Non-pigmented ciliary epithelial cell (primary cell): ENCODE measurements around the gene GFRA4.

Experiments
- DNase-seq: peaks from one replicate; pipeline ENCODE4 v3.0.0-alpha.2; 2010; ENCODE audit warnings: low read depth

The GFRA4 gene, protein sequence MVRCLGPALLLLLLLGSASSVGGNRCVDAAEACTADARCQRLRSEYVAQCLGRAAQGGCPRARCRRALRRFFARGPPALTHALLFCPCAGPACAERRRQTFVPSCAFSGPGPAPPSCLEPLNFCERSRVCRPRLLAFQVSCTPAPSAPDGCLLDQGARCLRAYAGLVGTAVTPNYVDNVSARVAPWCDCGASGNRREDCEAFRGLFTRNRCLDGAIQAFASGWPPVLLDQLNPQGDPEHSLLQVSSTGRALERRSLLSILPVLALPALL

DNA sequence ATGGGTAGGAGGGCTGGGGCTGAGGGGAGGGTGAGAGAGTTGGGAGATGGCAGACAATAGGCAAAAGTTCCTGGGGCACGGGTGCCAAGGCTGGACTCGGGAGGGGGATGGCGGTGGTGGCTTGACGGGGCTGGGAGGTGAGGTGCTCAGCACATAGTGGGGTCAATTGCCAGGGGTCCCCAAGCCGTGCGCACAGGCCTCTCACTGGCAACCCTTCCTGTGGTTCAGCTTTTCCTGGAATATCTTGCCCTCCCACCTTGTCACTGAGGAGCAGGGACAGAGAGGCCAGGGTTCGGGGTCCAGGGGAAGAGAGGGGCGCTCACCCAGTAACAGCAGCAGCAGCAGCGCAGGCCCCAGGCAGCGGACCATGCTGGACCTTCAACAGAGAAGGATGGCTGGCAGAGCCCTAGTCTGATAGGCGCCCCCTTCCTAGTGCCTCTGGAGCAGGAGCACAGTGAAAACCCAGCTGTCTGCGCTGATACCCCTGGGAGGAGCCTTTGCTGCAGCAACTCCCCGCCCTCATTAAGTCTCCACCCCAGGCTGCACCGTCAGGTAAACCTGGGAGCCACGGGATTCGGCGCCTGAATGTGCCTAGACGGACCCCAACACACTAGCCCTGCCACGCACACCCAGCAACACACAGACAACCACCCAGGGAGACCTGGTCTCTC, at the start of gene GFRA4:
GFRA4 (minus strand) TSS at position 369 of the 671 bp plus-strand sequence; CDS start at position 369, 0 bp downstream.
- no peak for DNase-seq

GRCh38 chr20:3712279-3712873, 49.2 kb upstream of the GFRA4 start, which contains the start of gene SIGLEC1:
Gene SIGLEC1, minus strand, starts transcription at chr20:3712600. Its CDS starts 5,472 bp downstream, at chr20:3707128.
- DNase-seq, result no peak

DNA sequence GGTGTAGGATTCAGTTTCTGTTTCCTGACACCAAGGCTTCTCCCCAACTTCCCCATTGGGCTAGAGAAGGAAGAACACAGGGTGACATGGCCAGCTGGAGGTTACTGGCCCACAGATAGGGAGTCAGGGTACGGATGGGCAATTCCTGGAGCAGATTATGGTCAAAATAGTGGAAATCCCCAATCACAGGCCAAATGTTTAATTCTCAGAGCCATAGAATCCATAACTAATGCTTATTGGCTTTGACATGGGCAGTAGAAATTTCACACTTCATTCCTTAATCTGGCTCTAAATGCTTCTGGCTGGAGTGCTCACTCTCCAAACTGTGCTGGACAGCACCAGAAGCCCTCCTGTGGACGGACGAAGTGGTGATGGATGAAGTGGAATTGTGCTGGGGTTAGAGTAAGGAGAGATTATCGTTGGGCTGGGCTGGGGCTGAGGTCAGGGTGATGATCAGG, 48.3 kb upstream of the GFRA4 start:
- no peak for DNase-seq

DNA sequence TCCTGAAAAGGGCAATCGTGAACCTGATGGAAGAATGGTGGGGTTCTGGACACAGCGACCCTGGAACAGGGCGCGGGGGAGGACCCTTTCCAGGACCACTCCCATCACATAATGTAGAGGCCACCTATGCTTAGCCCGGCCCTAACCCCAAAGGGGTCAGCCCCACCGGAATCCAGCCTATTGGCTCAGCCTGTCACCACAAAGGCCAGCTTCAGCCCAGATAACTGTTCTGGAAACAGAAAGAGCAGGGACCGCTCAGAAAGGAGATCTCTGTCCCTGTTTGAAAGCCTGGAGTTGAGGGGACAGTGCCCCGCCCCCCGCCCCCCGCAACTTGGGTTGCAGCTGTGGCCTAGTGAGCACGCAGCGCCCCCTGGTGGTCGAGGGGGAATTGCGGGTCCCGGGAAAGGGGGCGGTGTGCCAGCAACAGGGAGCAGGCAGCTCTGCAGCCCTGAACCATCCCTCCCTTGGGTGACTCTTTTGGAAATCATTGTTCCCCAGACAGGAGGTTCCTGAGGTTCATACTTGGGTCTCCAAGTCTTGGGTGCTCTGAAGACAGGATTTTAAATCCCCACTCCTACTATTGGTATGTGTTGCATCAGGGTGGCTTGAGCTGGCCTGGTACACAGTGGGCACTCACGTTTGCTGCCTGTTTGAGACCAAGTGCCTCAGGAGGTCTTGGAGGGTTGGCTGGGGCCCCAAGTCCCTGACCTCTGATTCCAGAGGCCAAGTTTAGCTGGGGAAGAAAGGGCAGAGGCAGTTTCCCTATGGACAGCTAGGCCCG, 47.7 kb upstream of the GFRA4 start:
- DNase-seq, result no peak

DNA sequence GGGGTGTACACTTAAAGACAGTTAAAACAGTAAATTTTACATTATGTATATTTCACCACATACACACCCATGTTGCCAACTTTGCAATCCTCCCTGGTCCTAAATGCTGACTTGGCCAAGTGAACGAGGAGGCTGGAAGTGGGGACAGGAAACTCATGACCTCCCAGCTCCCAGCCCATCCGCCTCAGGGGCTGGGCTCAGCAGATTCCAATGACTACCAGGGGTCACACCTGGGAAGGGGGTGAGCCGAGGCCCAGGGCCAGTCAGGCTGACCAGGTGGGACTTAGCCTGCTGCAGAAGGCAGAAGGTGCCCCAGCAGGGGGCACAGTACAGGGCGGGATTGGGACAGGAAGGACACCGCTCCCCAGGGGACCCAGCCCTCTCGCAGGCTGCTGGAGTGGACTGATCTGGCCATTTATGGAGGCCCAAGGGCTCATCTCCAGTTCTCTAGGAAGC, 46.8 kb upstream of the GFRA4 start:
- no peak for DNase-seq

DNA sequence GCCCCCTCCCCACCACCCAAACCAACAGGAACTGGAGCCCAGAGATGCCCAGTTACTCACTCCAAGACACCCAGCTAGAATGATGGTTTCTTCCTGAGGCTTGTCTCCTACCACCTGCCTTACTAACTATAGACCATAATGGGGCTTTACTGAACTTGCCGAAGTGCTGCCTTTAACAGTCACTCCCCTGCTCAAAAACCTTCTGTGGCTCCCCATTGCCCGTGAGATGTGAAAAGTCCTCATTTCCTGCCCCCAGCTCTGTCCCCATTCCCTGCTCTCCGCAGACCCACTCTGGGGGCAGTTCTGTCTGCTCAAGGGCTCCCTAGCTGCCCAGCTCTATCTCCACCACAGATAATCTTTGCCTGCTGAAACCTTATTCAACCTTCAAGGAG, 44.3 kb upstream of the GFRA4 start:
- DNase-seq, result no peak

DNA sequence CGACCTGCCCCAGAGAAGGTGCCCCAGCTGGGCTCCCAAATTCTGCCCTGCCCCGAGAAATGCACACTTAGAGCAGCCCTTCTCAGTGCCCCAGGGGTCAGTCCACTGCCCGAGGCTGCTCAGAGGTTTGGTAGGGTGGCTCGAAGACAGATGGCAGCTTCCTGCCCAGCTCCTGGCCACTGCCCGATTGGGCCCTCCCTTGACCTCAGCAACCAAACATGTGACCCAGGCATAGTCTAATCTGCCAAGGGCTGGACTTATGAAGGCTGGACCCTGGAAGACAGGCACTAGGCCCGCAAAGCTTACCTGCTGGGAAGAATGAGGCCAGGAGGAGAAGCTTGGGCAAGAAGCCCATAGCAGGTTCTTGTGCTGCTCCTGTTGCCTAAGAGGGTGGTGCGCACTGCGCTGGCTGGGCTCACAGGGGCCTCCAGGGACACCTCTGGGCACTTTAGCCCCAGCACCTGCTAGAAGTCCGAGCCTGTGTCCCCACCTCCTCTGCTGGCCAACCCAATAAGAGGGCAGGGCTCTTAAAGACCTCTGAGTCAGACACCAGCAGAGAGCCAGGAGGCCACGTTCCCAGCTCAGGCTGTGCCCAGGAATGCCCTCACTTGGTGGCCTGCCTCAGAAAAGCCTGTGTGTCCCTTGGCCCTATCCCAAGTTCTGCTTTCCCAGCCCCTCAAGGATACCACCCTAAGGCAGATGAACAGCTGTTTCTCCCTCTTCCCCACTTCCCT, 43.7 kb upstream of the GFRA4 start:
- DNase-seq, result no peak

DNA sequence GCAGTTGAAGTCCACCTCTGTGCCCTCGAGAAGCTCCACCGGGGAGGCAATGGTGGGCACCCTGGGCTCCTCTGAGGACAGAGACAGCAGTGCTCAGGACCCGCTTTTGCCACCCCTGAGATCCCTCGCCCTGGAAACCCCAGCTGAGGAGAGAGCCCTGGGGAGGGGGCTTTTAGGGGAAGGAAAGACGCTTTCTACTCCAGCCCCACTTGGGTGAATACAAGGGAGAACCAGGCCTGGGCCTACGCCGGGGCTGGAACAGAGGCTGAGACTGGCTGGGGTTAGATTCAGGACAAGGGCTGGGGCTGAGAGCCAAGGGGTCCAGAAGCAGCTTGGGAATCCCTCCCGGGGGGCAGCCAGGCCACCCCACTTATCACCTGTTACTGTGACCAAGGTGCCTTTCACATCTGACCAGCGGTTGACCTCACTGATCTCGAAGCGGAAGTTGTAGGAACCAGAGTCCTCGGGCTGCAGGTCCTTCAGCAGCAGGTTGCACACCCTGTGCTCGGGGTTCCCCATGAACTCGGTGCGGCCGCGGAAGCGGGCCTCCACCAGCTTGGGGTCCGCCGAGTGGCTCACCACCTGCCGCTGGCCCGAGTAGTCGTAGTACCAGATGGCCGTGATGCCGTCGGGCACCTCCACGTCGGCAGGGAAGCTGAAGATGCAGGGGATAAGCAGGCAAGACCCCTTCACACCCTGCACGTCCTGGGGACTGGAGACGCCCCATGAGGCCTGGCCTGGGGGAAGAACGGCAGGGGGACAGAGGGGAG, 43.0 kb upstream of the GFRA4 start:
- DNase-seq, result no peak

DNA sequence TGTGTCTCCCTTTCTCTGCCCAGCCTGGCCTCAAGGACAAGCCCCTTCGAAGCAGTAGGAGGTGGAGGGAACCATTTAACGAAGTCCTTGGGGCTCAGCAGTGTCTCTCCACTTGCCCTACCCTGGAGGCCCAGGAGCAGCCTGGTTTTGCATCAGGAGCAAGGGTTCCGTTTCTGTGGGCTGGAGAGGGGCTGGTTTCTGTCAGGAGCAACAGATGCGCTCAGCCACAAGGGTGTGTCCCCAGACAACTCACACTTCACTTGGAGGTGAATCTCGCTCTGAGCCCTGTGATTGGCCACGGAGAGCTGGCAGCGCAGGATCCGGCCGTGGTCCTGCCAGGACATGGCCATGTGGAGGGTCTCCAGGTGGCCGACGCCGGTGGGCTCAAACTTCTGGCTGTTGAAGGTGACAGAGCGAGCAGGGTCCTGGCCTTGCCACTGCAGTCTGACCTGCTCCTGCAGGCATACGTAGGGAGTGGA, 42.3 kb upstream of the GFRA4 start:
- no peak for DNase-seq

- DNase-seq, result no peak
Observed at GRCh38 chr20:3704087-3704486, 40.9 kb upstream of the GFRA4 start.

GRCh38 chr20:3702611-3703391, 39.6 kb upstream of the GFRA4 start:
- DNase-seq, result no peak

DNA sequence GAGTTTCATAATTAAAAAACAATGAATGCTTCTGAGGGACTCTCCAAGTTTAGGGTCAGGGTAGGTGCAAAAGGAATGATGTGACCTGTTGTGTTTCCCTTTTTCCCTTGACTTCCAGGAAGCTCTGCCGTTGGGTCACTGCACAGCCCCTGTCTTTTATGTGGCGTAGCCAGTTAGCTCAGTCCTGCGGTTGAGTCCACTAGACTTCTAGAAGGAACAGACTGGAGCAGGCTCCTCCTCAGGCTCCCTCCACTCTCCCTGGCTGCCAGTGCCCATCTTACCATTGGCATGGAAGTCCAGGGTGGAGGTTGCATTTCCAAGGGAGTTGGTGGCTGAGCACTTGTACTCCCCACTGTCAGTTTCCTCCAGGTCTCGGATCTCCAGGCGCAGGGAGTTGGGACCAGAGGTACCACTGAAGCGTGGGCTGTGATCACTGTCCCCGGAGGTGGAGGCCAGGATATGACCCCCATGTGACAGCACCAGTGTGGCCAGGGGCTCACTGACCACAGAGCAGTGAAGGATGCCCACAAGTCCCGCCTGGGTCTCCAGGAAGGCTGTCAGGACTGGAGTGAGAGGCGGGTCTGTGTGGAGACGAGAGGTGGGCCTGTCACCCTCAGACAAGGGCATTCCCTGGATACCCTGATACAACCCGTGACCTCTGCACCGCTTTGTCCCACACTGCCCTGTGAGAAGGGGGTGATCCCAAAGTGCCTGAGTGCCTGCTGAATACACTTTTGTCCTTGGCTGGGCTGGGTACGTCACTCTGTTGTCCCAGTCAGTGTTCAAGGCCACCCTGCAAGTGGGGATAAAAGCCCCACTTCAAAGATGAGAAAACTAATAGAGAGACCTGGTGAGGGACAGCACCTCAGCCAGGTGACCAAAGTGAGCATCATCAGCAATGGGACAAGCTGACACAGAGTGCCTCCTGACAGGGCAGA, 38.1 kb upstream of the GFRA4 start:
- DNase-seq, result no peak

DNA sequence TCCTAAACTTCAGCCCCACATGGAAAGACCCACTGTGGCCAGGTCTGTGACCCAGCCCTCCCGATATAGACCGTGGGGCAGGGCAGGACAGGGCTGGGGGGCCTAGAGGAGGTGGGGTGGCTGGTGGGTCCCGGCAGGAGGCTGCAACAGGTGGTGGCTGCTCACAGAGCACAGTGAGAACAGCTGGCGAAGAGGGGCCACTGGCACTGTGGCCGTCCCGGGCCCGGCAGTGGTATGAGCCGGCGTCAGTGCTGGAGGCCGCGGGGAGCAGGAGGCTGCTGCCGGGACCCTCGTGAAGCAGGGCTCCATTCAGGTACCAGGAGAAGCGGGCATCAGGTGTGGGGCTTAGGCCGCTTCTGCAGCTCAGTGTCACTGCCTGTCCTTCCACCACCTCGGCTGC, 35.8 kb upstream of the GFRA4 start:
- DNase-seq, result no peak

DNA sequence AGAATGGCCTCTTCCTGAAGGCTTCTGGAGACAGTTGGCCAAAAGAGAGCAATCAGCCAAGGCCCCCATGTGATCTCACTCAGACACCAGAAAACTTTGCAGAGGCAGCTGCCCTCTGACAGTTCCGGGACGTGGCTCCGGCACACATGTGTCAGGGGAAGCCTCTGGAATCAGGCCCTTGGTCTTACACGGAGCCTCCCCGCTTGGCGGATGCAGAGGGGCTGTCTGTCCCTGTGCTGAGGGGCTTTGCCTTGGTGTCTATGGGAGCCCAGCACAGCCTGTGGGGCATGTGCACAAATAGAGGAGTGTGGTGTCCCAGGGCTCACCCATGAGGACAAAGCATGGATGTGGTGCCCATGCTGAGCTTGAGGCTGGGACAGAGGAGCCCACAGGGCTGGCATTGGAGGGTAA, 35.4 kb upstream of the GFRA4 start:
- DNase-seq, result no peak

- no peak for DNase-seq
Observed at GRCh38 chr20:3697588-3698305, 34.5 kb upstream of the GFRA4 start.

DNA sequence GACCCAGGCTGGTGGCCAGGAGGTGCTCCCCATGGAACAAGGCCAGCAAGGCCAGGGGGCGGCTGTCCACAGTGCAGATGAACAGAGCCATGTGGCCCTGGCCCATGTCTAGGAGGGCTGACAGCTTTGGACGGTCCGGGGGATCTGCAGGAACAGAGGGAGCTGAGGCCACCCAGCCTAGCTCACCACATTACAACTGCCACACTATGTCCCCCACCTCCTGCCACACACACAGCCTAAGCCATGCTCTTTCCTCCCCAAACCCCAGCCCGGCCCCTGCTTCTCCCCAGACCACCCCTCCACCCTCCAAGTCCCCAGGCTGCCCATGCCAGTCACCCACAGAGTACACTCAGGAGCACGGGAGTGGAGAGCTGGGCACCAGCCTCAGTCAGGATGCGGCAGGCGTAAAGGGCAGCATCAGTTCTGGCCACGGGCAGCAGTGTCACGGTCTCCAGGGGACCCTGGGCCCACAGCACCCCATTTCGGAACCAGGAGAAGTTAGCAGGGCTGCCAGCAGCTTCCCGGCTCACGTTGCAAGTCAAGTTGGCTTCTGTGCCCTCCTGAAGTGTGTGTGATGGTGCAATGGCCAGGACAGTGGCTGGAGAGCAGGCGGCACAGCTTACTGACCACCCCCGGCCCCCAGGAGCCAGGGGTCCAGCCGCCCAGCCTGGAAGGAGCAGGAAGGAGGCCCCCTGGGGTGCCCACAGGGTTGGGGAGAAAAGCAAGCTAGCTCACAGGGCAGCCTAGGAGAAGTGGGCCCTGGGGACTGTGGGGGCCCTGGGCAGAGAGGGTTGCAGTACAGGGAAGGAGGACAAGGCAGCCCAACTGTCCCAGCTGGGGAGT, 33.8 kb upstream of the GFRA4 start:
- no peak for DNase-seq

DNA sequence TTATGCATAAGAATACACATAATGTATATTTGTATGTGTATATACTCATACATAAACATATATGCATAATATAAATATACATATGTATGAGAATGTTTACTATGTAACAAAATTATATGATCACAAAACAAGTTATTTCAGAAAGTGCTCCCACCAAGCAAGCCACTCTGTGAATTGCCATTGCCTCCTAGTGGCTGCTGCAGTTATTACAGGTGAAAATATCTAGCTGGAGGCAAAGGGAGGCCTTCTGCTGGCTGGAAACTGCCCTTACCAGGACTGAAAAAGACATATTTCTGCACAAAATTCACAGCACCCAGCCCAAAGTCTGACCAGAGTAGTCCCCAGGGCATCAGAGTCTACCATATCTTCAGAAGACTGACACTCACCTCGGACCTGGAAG, 33.0 kb upstream of the GFRA4 start:
- DNase-seq, result no peak
